K562 (cell line): ENCODE measurements around the gene ENKUR. TPM values are rescaled to one million over a fixed set of nuclear protein-coding genes. Genes with fewer than 3 reads are reported as not detected.
A peak's percentile ranks its signal among the peaks of the same experiment; 100 is the strongest.

Experiments used
- ARID1B ChIP-seq: fragments of 450-650 bp; IDR thresholded peaks from 2 replicates; pipeline ENCODE4 v1.6.1; 2016; ENCODE audit warnings: antibody characterized with exemption, mild to moderate bottlenecking, inconsistent platforms
- ARID2 ChIP-seq: fragments of 450-650 bp; IDR thresholded peaks from 2 replicates; pipeline ENCODE4 v1.6.1; 2017; ENCODE audit warnings: antibody characterized with exemption, mild to moderate bottlenecking
- CBX2 ChIP-seq: fragments of 200-600 bp; sonication (generic); IDR thresholded peaks from one replicate; pipeline ENCODE4 v1.6.1; 2012; ENCODE audit warnings: mild to moderate bottlenecking, low read length, inconsistent platforms; ENCODE audit not compliant: insufficient read depth, poor library complexity, severe bottlenecking
- ELK3 ChIP-seq: fragments of 450-650 bp; formaldehyde crosslinking; IDR thresholded peaks from 2 replicates; pipeline ENCODE4 v1.4.0; 2020; ENCODE audit warnings: mild to moderate bottlenecking
- HCFC1 ChIP-seq: IDR thresholded peaks from 2 replicates; pipeline ENCODE4 v1.6.1; 2012; ENCODE audit warnings: low read depth, low read length, improper control_type of control experiment
- HMG20A ChIP-seq: fragments of 450-650 bp; formaldehyde crosslinking; conservative IDR thresholded peaks from 2 replicates; pipeline ENCODE4 v1.4.0; 2020; ENCODE audit warnings: mild to moderate bottlenecking, mixed read lengths
- JUN ChIP-seq, 2 experiments: sonication (generic) in 1 of 2; formaldehyde crosslinking in 1 of 2; IDR thresholded peaks; 2 replicates each; pipeline versions ENCODE4 v1.6.1 to v1.8.0; 2012 to 2022; ENCODE audit warnings: borderline replicate concordance in 2 of 2, mild to moderate bottlenecking in 2 of 2, improper control_type of control experiment in 1 of 2, low read depth in 1 of 2, low read length in 1 of 2, missing genetic modification reagents in 1 of 2
- MECOM ChIP-seq: fragments of 250-450 bp; sonication (Bioruptor Pico); IDR thresholded peaks from 2 replicates; pipeline ENCODE4 v1.8.0; 2022; ENCODE audit warnings: inconsistent platforms
- MTA3 ChIP-seq: fragments of 450-650 bp; formaldehyde crosslinking; IDR thresholded peaks from 2 replicates; pipeline ENCODE4 v1.6.1; 2017; ENCODE audit warnings: mild to moderate bottlenecking, borderline replicate concordance
- NR1H2 ChIP-seq: sonication (generic); formaldehyde crosslinking; IDR thresholded peaks from 2 replicates; pipeline ENCODE4 v1.4.0; 2020; ENCODE audit warnings: mild to moderate bottlenecking, missing genetic modification reagents
- NR2F6 ChIP-seq: fragments of 450-650 bp; formaldehyde crosslinking; IDR thresholded peaks from 2 replicates; pipeline ENCODE4 v1.4.0; 2020; ENCODE audit warnings: mild to moderate bottlenecking
- NR4A1 ChIP-seq, 2 experiments: fragments of 250-450 bp in 1 of 2; fragments of 450-650 bp in 1 of 2; sonication (Bioruptor Pico) in 1 of 2; IDR thresholded peaks; 2 replicates each; pipeline versions ENCODE4 v1.4.0 to v1.6.1; 2016 to 2020; ENCODE audit warnings: mild to moderate bottlenecking in 2 of 2, missing compliant biosample characterization in 1 of 2, missing genetic modification characterization in 1 of 2, moderate library complexity in 1 of 2
- POLR2AphosphoS5 ChIP-seq: IDR thresholded peaks from 2 replicates; pipeline ENCODE4 v1.6.1; 2011; ENCODE audit warnings: mild to moderate bottlenecking, low read depth, low read length, moderate library complexity; ENCODE audit not compliant: control insufficient read depth, insufficient read depth
- RBM15 ChIP-seq: fragments of 200-400 bp; formaldehyde crosslinking; IDR thresholded peaks from 2 replicates; pipeline ENCODE4 v1.6.1; 2018; ENCODE audit warnings: mild to moderate bottlenecking, low read length, moderate library complexity; ENCODE audit not compliant: insufficient read depth
- TAL1 ChIP-seq: fragments of 450-650 bp; IDR thresholded peaks from 2 replicates; pipeline ENCODE4 v1.6.1; 2016; ENCODE audit warnings: mild to moderate bottlenecking
- TBP ChIP-seq: optimal IDR thresholded peaks from 2 replicates; pipeline ENCODE3; 2011; ENCODE audit warnings: low read depth, low read length, improper control_type of control experiment
- TFAP4 ChIP-seq: sonication (generic); formaldehyde crosslinking; IDR thresholded peaks from 2 replicates; pipeline ENCODE4 v1.8.0; 2022; ENCODE audit warnings: missing genetic modification reagents, mild to moderate bottlenecking, moderate library complexity, borderline replicate concordance
- ZFP36 ChIP-seq: fragments of 150-350 bp; IDR thresholded peaks from 2 replicates; pipeline ENCODE4 v1.6.1; 2018; ENCODE audit warnings: low read length, low read depth; ENCODE audit not compliant: partially characterized antibody
- ZNF175 ChIP-seq: fragments of 200-800 bp; sonication (Bioruptor generic); IDR thresholded peaks from 2 replicates; pipeline ENCODE4 v1.6.1; 2016; ENCODE audit warnings: low read depth, mild to moderate bottlenecking, missing genetic modification characterization, missing compliant biosample characterization
- ZNF232 ChIP-seq: sonication (generic); formaldehyde crosslinking; IDR thresholded peaks from 2 replicates; pipeline ENCODE4 v1.8.0; 2022; ENCODE audit warnings: mild to moderate bottlenecking, missing genetic modification reagents
- ZNF740 ChIP-seq, 3 experiments: fragments of 200-800 bp in 1 of 3; sonication (Bioruptor generic) in 1 of 3; sonication (generic) in 1 of 3; formaldehyde crosslinking in 1 of 3; IDR thresholded peaks; 2 replicates each; pipeline versions ENCODE4 v1.6.1 to v1.8.0; 2016 to 2022; ENCODE audit warnings: mild to moderate bottlenecking in 2 of 3, missing compliant biosample characterization in 2 of 3, missing genetic modification characterization in 2 of 3, missing genetic modification reagents in 1 of 3
- polyA plus RNA-seq, 8 experiments: library from polyadenylated mRNA; depleted of rRNA in 4 of 8; stranded (reverse) in 5 of 8; unstranded in 3 of 8; fragments of >200 nt; fragmentation: Nextera tagmentation in 2 of 8; fragmentation: Illumina TruSeq in 1 of 8; extraction: Ambion mirVana in 2 of 8; extraction: Trizol in 1 of 8; gene quantifications; 2 replicates each; pipeline versions ENCODE4 v1.2.1 to v1.2.3, GENCODE V29; 2011 to 2014; ENCODE audit warnings: inconsistent platforms in 1 of 8, missing spikeins in 1 of 8
- total RNA-seq, 7 experiments: library from RNA; depleted of rRNA in 6 of 7; stranded (reverse); fragments of >200 nt in 6 of 7; fragmentation: Illumina TruSeq in 2 of 7; extraction: Trizol in 2 of 7; gene quantifications; 2 replicates each; pipeline versions ENCODE4 v1.2.1 to v1.2.3, GENCODE V29; 2011 to 2021; ENCODE audit warnings: low replicate concordance in 1 of 7

The ENKUR gene
- total and polyA plus RNA-seq, 9 of the 15 experiments (the other 6 are each of a cell fraction or from before 2014, with no cell fraction given): 0.06 to 0.46 (median 0.20) TPM

- no peak for TF ChIP-seq NR2F6 (CRISPR knock-in tag)
- TF ChIP-seq MTA3: 0 out of 2 replicates have a peak, but pooled peaks have one; percentile 77
- peak; percentile 48 for TF ChIP-seq ZFP36
- TF ChIP-seq TAL1: no peak
- peak; percentile 85 for TF ChIP-seq TBP
- TF ChIP-seq ZNF175: no peak
- peak; percentile 80 for TF ChIP-seq POLR2AphosphoS5
- TF ChIP-seq NR4A1 (CRISPR knock-in tag; IDR thresholded peaks at IDR 0.05): 0 out of 2 replicates have a peak, but pooled peaks have one; percentile 57
- 0 out of 2 replicates have a peak, but pooled peaks have one; percentile 62 for TF ChIP-seq NR4A1 (tag; IDR thresholded peaks at IDR 0.05)
- no peak for TF ChIP-seq MECOM (CRISPR knock-in tag)
- no peak for TF ChIP-seq RBM15
- peak; percentile 11; the same call in 1 of the 2 replicates for TF ChIP-seq ARID1B
- TF ChIP-seq HMG20A: no peak
- TF ChIP-seq ZNF740 (CRISPR knock-in tag; IDR thresholded peaks at IDR 0.05): peak; percentile 73; the same call in 1 of the 2 replicates
- TF ChIP-seq ZNF740 (tag; IDR thresholded peaks at IDR 0.05): no peak
- peak; percentile 17; the same call in 1 of the 2 replicates for TF ChIP-seq HCFC1
- peak; percentile 87 for TF ChIP-seq TFAP4
- no peak for TF ChIP-seq CBX2
- no peak for TF ChIP-seq ELK3 (CRISPR knock-in tag)
- peak; percentile 94; the same call in 1 of the 2 replicates for TF ChIP-seq NR1H2 (CRISPR knock-in tag)
- no peak for TF ChIP-seq ARID2
- TF ChIP-seq ZNF232 (CRISPR knock-in tag): peak; percentile 98
- TF ChIP-seq JUN (IDR thresholded peaks at IDR 0.05; ENCODE audit: borderline replicate concordance, low read depth, low read length): peak; percentile 76; the same call in 1 of the 2 replicates
- peak; percentile 95 for TF ChIP-seq JUN (CRISPR knock-in tag; IDR thresholded peaks at IDR 0.05; ENCODE audit: borderline replicate concordance)
Observed at GRCh38 chr10:25016376-25017153, 607 bp upstream of the ENKUR start, which contains the start of gene THNSL1 (continued).
